K562 (cell line): Measurements from ENCODE around the gene SAMD3. TPM values are rescaled to one million over a fixed set of nuclear protein-coding genes. Genes with fewer than 3 reads are reported as not detected.

ENCODE experiments used
- FOXK2 ChIP-seq, 2 experiments: fragments of 450-650 bp; IDR thresholded peaks in 1 of 2; conservative IDR thresholded peaks in 1 of 2; 2 replicates each; pipeline ENCODE4 v1.6.1; 2016; ENCODE audit warnings: low read depth in 2 of 2, mild to moderate bottlenecking in 1 of 2
- ILK ChIP-seq: fragments of 450-650 bp; IDR thresholded peaks from 2 replicates; pipeline ENCODE4 v1.6.1; 2016; ENCODE audit warnings: missing genetic modification characterization, low read depth, mild to moderate bottlenecking, missing compliant biosample characterization, moderate library complexity, borderline replicate concordance
- KLF16 ChIP-seq: IDR thresholded peaks from 2 replicates; pipeline ENCODE4 v1.6.1; 2016; ENCODE audit warnings: antibody characterized with exemption
- RAD51 ChIP-seq: fragments of 450-650 bp; IDR thresholded peaks from 2 replicates; pipeline ENCODE4 v1.7.1; 2016; ENCODE audit warnings: low read depth, mild to moderate bottlenecking, borderline replicate concordance
- U2AF2 ChIP-seq: fragments of 200-400 bp; formaldehyde crosslinking; optimal IDR thresholded peaks from 2 replicates; pipeline ENCODE3; 2017; ENCODE audit warnings: low read depth, mild to moderate bottlenecking, low read length
- polyA plus RNA-seq, 8 experiments: library from polyadenylated mRNA; depleted of rRNA in 4 of 8; stranded (reverse) in 5 of 8; unstranded in 3 of 8; fragments of >200 nt; fragmentation: Nextera tagmentation in 2 of 8; fragmentation: Illumina TruSeq in 1 of 8; extraction: Ambion mirVana in 2 of 8; extraction: Trizol in 1 of 8; gene quantifications; 2 replicates each; pipeline versions ENCODE4 v1.2.1 to v1.2.3, GENCODE V29; 2011 to 2014; ENCODE audit warnings: inconsistent platforms in 1 of 8, missing spikeins in 1 of 8
- total RNA-seq, 7 experiments: library from RNA; depleted of rRNA in 6 of 7; stranded (reverse); fragments of >200 nt in 6 of 7; fragmentation: Illumina TruSeq in 2 of 7; extraction: Trizol in 2 of 7; gene quantifications; 2 replicates each; pipeline versions ENCODE4 v1.2.1 to v1.2.3, GENCODE V29; 2011 to 2021; ENCODE audit warnings: low replicate concordance in 1 of 7
- TF ChIP-seq, protein P1 (sequence below): fragments of 200-600 bp; sonication (generic); IDR thresholded peaks from one replicate; pipeline ENCODE4 v1.6.1; 2012; ENCODE audit warnings: mild to moderate bottlenecking, low read depth, low read length, inconsistent platforms
- TF ChIP-seq, protein P2 (sequence below): fragments of 250-450 bp; sonication (Bioruptor Pico); IDR thresholded peaks from 2 replicates; pipeline ENCODE4 v1.4.0; 2020; ENCODE audit warnings: borderline replicate concordance
- TF ChIP-seq, protein P3 (sequence below): sonication (generic); formaldehyde crosslinking; IDR thresholded peaks from 2 replicates; pipeline ENCODE4 v1.8.0; 2022; ENCODE audit warnings: missing genetic modification reagents, mild to moderate bottlenecking, borderline replicate concordance
- TF ChIP-seq, protein P4 (sequence below): fragments of 250-450 bp; sonication (Bioruptor Pico); IDR thresholded peaks from 2 replicates; pipeline ENCODE4 v1.4.0; 2020; ENCODE audit warnings: mild to moderate bottlenecking, moderate library complexity

The SAMD3 gene
- total and polyA plus RNA-seq, 9 of the 15 experiments (the other 6 are each of a cell fraction or from before 2014, with no cell fraction given) = 0.03 to 0.21 (median 0.18) TPM; not detected in 5

DNA sequence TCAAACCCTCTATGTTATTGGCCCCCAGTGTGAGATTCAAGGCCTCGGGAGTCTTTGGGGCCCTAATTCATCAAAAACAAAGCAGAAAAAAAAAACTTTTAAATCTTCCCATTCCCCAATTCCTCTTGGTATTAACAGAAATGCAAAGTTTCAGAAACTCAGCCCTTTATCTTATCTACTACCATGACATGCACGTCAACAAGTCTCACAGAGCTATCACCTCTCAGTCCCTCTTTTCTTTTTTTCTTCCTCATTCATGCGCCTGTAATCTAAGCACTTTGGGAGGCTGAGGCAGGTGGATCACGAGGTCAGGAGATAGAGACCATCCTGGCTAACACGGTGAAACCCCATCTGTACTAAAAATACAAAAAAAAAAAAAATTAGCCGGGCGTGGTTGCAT is 22.7 kb downstream of the SAMD3 start (continued):
- TF ChIP-seq, protein P1, sequence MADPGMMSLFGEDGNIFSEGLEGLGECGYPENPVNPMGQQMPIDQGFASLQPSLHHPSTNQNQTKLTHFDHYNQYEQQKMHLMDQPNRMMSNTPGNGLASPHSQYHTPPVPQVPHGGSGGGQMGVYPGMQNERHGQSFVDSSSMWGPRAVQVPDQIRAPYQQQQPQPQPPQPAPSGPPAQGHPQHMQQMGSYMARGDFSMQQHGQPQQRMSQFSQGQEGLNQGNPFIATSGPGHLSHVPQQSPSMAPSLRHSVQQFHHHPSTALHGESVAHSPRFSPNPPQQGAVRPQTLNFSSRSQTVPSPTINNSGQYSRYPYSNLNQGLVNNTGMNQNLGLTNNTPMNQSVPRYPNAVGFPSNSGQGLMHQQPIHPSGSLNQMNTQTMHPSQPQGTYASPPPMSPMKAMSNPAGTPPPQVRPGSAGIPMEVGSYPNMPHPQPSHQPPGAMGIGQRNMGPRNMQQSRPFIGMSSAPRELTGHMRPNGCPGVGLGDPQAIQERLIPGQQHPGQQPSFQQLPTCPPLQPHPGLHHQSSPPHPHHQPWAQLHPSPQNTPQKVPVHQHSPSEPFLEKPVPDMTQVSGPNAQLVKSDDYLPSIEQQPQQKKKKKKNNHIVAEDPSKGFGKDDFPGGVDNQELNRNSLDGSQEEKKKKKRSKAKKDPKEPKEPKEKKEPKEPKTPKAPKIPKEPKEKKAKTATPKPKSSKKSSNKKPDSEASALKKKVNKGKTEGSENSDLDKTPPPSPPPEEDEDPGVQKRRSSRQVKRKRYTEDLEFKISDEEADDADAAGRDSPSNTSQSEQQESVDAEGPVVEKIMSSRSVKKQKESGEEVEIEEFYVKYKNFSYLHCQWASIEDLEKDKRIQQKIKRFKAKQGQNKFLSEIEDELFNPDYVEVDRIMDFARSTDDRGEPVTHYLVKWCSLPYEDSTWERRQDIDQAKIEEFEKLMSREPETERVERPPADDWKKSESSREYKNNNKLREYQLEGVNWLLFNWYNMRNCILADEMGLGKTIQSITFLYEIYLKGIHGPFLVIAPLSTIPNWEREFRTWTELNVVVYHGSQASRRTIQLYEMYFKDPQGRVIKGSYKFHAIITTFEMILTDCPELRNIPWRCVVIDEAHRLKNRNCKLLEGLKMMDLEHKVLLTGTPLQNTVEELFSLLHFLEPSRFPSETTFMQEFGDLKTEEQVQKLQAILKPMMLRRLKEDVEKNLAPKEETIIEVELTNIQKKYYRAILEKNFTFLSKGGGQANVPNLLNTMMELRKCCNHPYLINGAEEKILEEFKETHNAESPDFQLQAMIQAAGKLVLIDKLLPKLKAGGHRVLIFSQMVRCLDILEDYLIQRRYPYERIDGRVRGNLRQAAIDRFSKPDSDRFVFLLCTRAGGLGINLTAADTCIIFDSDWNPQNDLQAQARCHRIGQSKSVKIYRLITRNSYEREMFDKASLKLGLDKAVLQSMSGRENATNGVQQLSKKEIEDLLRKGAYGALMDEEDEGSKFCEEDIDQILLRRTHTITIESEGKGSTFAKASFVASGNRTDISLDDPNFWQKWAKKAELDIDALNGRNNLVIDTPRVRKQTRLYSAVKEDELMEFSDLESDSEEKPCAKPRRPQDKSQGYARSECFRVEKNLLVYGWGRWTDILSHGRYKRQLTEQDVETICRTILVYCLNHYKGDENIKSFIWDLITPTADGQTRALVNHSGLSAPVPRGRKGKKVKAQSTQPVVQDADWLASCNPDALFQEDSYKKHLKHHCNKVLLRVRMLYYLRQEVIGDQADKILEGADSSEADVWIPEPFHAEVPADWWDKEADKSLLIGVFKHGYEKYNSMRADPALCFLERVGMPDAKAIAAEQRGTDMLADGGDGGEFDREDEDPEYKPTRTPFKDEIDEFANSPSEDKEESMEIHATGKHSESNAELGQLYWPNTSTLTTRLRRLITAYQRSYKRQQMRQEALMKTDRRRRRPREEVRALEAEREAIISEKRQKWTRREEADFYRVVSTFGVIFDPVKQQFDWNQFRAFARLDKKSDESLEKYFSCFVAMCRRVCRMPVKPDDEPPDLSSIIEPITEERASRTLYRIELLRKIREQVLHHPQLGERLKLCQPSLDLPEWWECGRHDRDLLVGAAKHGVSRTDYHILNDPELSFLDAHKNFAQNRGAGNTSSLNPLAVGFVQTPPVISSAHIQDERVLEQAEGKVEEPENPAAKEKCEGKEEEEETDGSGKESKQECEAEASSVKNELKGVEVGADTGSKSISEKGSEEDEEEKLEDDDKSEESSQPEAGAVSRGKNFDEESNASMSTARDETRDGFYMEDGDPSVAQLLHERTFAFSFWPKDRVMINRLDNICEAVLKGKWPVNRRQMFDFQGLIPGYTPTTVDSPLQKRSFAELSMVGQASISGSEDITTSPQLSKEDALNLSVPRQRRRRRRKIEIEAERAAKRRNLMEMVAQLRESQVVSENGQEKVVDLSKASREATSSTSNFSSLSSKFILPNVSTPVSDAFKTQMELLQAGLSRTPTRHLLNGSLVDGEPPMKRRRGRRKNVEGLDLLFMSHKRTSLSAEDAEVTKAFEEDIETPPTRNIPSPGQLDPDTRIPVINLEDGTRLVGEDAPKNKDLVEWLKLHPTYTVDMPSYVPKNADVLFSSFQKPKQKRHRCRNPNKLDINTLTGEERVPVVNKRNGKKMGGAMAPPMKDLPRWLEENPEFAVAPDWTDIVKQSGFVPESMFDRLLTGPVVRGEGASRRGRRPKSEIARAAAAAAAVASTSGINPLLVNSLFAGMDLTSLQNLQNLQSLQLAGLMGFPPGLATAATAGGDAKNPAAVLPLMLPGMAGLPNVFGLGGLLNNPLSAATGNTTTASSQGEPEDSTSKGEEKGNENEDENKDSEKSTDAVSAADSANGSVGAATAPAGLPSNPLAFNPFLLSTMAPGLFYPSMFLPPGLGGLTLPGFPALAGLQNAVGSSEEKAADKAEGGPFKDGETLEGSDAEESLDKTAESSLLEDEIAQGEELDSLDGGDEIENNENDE = no peak
- TF ChIP-seq FOXK2 (conservative IDR thresholded peaks at IDR 0.05 in 1 of 2, IDR thresholded peaks at IDR 0.05 in 1 of 2; ENCODE audit: low read depth in 2 of 2) = 0 out of 4 replicates have a peak, but pooled peaks of 1 of the 2 experiments have one; percentile 13
- TF ChIP-seq, protein P2, sequence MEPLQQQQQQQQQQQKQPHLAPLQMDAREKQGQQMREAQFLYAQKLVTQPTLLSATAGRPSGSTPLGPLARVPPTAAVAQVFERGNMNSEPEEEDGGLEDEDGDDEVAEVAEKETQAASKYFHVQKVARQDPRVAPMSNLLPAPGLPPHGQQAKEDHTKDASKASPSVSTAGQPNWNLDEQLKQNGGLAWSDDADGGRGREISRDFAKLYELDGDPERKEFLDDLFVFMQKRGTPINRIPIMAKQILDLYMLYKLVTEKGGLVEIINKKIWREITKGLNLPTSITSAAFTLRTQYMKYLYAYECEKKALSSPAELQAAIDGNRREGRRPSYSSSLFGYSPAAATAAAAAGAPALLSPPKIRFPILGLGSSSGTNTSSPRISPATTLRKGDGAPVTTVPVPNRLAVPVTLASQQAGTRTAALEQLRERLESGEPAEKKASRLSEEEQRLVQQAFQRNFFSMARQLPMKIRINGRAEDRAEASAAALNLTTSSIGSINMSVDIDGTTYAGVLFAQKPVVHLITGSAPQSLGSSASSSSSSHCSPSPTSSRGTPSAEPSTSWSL (CRISPR knock-in tag) = no peak
- TF ChIP-seq U2AF2 = no peak
- TF ChIP-seq, protein P3, sequence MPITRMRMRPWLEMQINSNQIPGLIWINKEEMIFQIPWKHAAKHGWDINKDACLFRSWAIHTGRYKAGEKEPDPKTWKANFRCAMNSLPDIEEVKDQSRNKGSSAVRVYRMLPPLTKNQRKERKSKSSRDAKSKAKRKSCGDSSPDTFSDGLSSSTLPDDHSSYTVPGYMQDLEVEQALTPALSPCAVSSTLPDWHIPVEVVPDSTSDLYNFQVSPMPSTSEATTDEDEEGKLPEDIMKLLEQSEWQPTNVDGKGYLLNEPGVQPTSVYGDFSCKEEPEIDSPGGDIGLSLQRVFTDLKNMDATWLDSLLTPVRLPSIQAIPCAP (CRISPR knock-in tag) = no peak
- no peak for TF ChIP-seq ILK (tag)
- TF ChIP-seq KLF16 = no peak
- TF ChIP-seq RAD51 = no peak
- TF ChIP-seq, protein P4, sequence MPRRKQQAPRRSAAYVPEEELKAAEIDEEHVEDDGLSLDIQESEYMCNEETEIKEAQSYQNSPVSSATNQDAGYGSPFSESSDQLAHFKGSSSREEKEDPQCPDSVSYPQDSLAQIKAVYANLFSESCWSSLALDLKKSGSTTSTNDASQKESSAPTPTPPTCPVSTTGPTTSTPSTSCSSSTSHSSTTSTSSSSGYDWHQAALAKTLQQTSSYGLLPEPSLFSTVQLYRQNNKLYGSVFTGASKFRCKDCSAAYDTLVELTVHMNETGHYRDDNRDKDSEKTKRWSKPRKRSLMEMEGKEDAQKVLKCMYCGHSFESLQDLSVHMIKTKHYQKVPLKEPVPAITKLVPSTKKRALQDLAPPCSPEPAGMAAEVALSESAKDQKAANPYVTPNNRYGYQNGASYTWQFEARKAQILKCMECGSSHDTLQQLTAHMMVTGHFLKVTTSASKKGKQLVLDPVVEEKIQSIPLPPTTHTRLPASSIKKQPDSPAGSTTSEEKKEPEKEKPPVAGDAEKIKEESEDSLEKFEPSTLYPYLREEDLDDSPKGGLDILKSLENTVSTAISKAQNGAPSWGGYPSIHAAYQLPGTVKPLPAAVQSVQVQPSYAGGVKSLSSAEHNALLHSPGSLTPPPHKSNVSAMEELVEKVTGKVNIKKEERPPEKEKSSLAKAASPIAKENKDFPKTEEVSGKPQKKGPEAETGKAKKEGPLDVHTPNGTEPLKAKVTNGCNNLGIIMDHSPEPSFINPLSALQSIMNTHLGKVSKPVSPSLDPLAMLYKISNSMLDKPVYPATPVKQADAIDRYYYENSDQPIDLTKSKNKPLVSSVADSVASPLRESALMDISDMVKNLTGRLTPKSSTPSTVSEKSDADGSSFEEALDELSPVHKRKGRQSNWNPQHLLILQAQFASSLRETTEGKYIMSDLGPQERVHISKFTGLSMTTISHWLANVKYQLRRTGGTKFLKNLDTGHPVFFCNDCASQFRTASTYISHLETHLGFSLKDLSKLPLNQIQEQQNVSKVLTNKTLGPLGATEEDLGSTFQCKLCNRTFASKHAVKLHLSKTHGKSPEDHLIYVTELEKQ = no peak
